H1 (cell line): ENCODE results near the gene DAG1.

Experiments
- CREB1 ChIP-seq: IDR thresholded peaks from 2 replicates; pipeline ENCODE4 v1.6.1; 2012; ENCODE audit warnings: inconsistent platforms
- CTCF ChIP-seq, 3 experiments: IDR thresholded peaks; 1 replicate in 2 of 3; 2 replicates in 1 of 3; pipeline versions ENCODE4 v1.5.1 to v1.6.1; 2011; ENCODE audit warnings: low read length in 3 of 3, mild to moderate bottlenecking in 3 of 3, inconsistent platforms in 2 of 3, low read depth in 1 of 3, moderate library complexity in 1 of 3; ENCODE audit not compliant: insufficient read depth in 1 of 3; ENCODE audit errors: control extremely low read depth in 1 of 3
- JUN ChIP-seq: IDR thresholded peaks from 2 replicates; pipeline ENCODE4 v1.6.1; 2011; ENCODE audit warnings: low read depth, mild to moderate bottlenecking, improper control_type of control experiment, low read length
- POLR2A ChIP-seq, 2 experiments: IDR thresholded peaks; 1 replicate in 1 of 2; 2 replicates in 1 of 2; pipeline ENCODE4 v1.6.1; 2011; ENCODE audit warnings: low read depth in 2 of 2, low read length in 2 of 2, mild to moderate bottlenecking in 2 of 2; ENCODE audit errors: control extremely low read depth in 1 of 2
- POLR2AphosphoS5 ChIP-seq: IDR thresholded peaks from 2 replicates; pipeline ENCODE4 v1.6.1; 2011; ENCODE audit warnings: low read depth, low read length

GRCh38 chr3:49506906-49507305, 36.8 kb downstream of the DAG1 start:
- TF ChIP-seq CREB1 (no peak), CTCF (IDR thresholded peaks at IDR 0.05; ENCODE audit: control extremely low read depth in 1 of 3, insufficient read depth in 1 of 3, low read depth in 1 of 3, low read length in 3 of 3) (no peak), POLR2A (IDR thresholded peaks at IDR 0.05; ENCODE audit: control extremely low read depth in 1 of 2, low read depth in 2 of 2, low read length in 2 of 2) (no peak), POLR2AphosphoS5 (no peak), JUN (no peak)
